Measurements from ENCODE around the gene LMAN1L.

LMAN1L gene

GRCh38 chr15:74794248-74794969 is 18.2 kb upstream of the LMAN1L start:
- no peak for DNase-seq (ENCODE audit: low spot score)

DNA sequence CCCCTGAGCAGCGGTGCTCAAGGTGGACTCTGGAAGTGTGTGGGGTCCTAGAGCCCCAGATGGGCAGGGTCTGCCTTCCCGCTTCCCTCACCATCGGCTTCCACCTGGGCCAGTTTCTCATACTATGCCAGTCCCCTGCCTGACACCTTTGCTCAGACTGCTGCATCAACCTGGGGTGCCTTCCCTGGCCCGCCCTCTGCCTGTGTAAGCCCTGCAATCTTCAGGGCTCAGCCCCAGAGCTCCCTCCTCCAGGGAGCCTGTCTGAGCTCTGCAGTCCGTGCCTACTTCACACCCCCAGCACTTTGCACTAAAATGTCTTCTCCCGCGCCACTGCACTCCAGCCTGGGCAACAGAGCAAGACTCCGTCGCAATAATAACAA is 17.7 kb upstream of the LMAN1L start:
- DNase-seq (ENCODE audit: low spot score): no peak

DNA sequence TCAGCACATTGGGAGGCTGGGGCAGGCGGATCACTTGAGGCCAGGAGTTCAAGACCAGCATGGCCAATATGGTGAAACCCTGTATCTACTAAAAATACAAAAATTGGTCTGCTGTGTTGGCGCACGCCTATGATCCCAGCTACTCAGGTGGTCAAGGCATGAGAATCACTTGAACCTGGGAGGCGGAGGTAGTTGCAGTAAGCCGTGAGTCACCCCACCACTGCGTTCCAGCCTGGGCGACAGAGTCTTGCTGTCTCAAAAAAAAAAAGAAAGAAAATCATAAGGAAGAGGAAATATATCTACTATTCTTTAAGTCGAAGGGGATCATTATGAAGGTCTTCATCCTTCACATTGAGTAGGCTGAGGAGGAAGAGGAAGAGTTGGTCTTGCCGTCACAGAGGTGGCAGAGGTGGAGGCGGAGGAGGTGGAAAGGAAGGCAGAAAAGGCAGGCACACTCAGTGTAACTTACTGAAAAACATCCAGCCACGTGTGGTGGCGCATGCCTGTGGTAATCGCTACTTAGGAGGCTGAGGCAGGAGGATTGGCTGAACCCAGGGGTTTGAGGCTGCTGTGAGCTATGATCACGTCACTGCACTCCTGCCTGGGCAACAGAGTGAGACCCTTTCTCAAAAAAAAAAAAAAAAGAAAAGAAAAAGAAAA is 16.5 kb upstream of the LMAN1L start:
- no peak for DNase-seq (ENCODE audit: low spot score)

DNA sequence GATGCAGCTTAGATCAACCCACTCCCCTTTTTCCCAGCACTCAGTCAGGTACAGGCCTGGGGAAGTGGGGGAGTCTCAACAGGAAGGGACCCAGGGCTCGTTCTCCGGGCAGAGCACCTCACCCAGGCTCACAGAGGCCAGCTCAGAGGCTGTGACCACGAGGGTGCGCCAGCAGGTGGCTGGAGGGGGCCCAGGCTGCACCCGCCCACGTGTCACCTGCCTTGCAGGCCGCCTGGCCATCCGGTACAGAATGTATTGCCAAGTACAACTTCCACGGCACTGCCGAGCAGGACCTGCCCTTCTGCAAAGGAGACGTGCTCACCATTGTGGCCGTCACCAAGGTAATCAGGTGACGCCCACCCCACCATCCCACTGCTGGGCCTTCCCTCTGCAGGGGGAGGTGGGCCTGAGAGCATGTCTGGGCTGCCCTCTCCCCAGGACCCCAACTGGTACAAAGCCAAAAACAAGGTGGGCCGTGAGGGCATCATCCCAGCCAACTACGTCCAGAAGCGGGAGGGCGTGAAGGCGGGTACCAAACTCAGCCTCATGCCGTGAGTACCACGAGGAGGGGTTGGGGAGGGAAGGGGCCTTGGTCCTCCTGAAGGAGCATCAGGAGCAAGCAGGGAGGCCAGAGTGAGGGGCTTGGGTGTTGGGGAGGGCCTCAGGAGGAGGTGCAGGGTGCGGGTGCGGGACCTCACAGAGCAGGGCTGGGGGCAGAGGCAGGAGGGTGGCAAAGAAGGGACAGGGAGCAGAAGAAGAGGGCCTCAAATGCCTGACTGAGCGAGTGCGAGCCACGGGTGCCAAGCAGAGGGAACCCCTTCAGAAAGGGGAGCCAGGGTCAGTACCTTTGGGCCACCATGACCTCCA is 14.0 kb upstream of the LMAN1L start:
- no peak for DNase-seq (ENCODE audit: low spot score)

GRCh38 chr15:74799255-74799855 is 13.3 kb upstream of the LMAN1L start:
- DNase-seq (ENCODE audit: low spot score): no peak

DNA sequence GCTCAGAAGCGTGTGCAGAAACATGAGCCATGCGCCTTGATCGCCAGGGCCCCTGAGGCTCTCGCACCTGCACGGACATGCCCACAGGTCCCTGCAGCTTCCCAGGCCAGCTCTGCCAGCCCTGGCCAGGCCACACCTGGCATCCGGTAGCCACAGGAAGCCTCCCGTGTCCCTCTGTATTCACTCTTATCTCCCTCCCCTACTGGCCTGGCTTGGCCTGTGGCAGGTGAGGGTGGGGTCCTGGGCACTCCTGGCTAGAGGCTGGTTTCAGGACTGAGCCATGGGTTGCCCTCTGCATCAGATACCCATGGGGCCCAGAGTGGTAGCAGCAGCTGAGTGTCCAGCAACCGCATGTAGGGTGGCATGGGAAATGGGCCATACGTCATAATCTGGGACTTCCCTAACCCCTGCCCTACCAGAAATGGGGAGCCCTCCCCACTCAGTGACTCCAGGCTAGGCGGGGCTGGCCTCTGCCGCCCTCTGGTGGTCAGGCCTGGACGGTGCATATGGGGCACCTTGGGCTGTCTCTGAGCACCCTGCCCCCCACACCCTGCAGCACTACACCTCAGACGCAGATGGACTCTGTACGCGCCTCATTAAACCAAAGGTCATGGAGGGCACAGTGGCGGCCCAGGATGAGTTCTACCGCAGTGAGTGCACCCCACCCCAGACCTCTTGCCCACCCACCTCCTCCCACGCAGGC is 12.6 kb upstream of the LMAN1L start:
- peak; percentile 83 for DNase-seq (ENCODE audit: low spot score)

DNA sequence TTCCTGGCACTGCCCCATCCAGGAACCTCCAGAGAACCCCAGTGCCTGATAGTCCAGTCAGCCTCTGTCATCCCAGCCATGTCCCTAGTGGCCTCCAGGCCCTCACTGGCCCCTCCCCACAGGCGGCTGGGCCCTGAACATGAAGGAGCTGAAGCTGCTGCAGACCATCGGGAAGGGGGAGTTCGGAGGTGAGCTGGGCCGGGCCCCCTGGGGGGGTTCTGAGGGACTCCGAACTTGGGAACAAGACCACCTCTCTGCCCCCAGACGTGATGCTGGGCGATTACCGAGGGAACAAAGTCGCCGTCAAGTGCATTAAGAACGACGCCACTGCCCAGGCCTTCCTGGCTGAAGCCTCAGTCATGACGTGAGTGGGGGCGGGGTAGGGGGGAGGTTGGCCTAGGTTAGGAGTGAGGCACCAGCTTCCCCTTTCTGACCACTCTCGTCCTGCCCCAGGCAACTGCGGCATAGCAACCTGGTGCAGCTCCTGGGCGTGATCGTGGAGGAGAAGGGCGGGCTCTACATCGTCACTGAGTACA is 12.0 kb upstream of the LMAN1L start:
- no peak for DNase-seq (ENCODE audit: low spot score)

- no peak for DNase-seq (ENCODE audit: low spot score)
These were observed 11.2 kb upstream of the LMAN1L start for GRCh38 chr15:74801311-74801997.

- DNase-seq (ENCODE audit: low spot score): no peak
These were observed 10.3 kb upstream of the LMAN1L start for GRCh38 chr15:74802290-74802689.

DNA sequence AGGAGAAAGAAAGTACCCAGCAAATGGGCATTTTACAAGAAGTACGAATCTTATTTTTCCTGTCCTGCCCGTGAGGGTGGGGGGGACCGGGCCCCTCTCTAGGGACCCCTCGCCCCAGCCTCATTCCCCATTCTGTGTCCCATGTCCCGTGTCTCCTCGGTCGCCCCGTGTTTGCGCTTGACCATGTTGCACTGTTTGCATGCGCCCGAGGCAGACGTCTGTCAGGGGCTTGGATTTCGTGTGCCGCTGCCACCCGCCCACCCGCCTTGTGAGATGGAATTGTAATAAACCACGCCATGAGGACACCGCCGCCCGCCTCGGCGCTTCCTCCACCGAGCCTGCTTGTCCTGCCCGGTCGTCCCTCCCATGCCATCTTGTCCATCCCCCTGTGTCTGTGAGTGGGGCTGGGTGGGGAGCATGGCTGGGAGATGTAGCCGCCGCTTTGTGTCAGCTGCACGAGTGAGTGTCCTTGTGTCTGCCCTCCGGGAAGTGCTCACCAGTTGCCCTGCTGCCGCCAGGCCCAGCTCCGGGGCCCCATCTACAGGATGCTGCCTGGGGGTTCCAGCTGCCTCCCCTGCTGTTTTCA is 9.7 kb upstream of the LMAN1L start:
- DNase-seq (ENCODE audit: low spot score): no peak

DNA sequence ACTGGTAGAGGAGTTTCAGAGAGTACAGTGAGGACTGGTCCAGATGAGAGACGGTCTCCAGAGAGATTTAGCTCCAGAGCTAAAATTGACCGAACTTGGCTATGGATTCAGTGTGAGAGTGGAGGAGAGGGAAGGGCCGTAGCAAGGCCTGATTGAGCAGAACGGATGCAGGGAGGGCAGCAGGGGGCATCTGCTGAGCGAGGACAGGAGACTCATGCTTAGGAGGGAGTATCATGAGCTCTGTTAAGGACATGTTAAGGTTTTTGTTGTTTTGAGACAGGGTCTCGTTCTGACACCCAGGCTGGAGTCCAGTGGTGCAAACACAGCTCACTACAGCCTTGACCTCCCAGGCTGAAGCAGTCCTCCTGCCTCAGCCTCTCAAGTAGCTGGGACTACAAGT is 7.7 kb upstream of the LMAN1L start:
- no peak for DNase-seq (ENCODE audit: low spot score)

DNA sequence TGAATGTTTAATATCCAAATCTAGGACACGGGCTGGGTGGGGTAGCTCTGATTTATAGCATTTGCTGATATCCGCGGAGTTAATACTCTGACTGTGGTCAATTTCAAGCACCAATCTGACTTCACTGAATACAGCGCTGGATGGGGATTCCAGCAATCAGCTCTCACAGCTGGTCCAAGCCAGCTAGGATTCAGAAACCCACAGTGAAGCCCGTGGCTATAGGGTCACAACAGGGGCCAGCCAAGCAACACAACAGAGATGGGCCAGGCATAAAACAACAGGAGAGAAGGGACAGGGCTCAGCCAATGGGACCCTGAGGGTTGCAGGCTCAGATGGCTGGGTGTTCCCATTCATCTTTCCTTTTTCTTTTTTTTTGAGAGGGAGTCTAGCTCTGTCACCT is 5.4 kb upstream of the LMAN1L start:
- no peak for DNase-seq (ENCODE audit: low spot score)

- DNase-seq (ENCODE audit: low spot score): no peak
These were observed 4.4 kb upstream of the LMAN1L start for GRCh38 chr15:74808078-74808839.

DNA sequence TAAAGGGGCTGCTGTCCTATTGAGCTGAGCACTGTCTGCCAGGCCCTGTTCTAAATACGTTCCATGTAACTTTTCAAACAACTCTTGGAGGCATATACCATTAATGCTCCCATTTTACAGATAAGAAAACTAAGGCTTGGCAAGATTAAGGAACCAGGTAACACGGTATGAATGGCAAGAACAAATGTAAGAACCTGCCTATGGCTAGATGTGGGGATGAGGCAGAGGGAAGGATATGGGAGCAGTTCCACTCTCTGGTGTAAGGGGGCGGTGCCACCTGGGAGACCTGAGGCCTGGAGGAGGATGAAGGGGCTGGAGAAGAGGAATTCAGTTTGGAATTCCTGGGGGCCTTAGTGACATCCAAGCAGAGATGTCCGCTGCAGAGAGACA is 3.8 kb upstream of the LMAN1L start:
- no peak for DNase-seq (ENCODE audit: low spot score)

DNA sequence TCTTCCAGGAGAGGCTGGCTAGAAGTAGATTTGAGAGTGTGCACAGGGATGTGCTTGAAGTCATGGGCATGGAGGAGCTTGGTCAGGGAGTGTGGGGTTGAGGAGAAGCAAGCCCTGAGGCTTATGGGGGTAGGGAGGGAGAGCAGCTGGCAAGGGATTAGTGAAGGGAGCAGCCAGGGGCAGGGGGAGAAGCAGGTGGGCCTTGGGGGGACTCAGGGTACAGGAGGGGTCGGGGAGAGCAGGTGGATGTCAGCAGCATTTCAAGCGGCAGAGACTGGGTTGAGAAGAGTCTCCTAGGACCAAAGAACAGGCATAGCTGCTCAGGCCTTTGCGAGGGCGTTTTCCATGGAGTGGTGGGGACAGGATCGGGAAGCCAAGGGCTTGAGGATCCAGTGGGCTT is 3.4 kb upstream of the LMAN1L start:
- DNase-seq (ENCODE audit: low spot score): no peak

- DNase-seq (ENCODE audit: low spot score): no peak
These were observed 2.7 kb upstream of the LMAN1L start for GRCh38 chr15:74809956-74810355.

GRCh38 chr15:74815121-74815934 is 2.7 kb downstream of the LMAN1L start:
- DNase-seq (ENCODE audit: low spot score): no peak

DNA sequence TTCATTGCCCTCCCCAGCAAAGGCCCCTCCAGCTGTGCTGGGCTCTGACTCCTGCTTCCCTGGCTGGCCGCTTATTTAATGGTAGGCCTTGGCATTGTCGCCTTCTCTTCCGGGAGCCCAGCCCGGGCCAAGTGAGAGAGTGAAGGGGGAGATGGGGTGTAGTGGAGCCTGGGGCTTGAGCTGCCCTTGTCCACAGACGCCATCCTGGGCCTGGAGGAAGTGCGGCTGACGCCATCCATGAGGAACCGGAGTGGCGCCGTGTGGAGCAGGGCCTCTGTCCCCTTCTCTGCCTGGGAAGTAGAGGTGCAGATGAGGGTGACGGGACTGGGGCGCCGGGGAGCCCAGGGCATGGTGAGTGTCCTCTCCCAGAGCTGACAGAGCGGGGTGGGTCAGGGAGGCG is 3.3 kb downstream of the LMAN1L start:
- no peak for DNase-seq (ENCODE audit: low spot score)
